Smooth muscle cell (in vitro differentiated cells): ENCODE measurements around the gene TCF25. TPM values are rescaled to one million over a fixed set of nuclear protein-coding genes. Genes with fewer than 3 reads are reported as not detected.

Source experiments
- DNase-seq: peaks from one replicate; lab custom pipeline; 2025; ENCODE audit not compliant: unreplicated experiment; lab: John Stamatoyannopoulos, UW
- H2AFZ ChIP-seq: fragments of 200-600 bp; sonication (generic); 2 replicates; pipeline ENCODE4 v1.6.0; 2016; ENCODE audit warnings: antibody characterized with exemption, low read depth, mild to moderate bottlenecking
- H3F3A ChIP-seq: fragments of 200-600 bp; sonication (generic); 2 replicates; pipeline ENCODE4 v1.6.0; 2017; ENCODE audit warnings: antibody characterized with exemption, low read depth
- H3K27ac ChIP-seq: fragments of 200-600 bp; sonication (generic); 2 replicates; pipeline ENCODE4 v1.5.1; 2016; ENCODE audit warnings: low read depth, mild to moderate bottlenecking
- H3K27me3 ChIP-seq: fragments of 200-600 bp; sonication (generic); 2 replicates; pipeline ENCODE4 v1.6.1; 2016; ENCODE audit warnings: low read depth, mild to moderate bottlenecking
- H3K36me3 ChIP-seq: fragments of 200-600 bp; sonication (generic); 2 replicates; pipeline ENCODE4 v1.5.1; 2016; ENCODE audit warnings: low read depth
- H3K4me1 ChIP-seq: fragments of 200-600 bp; sonication (generic); 2 replicates; pipeline ENCODE4 v1.5.1; 2016; ENCODE audit warnings: low read depth
- H3K4me2 ChIP-seq: fragments of 200-600 bp; sonication (generic); 2 replicates; pipeline ENCODE4 v1.6.0; 2016; ENCODE audit warnings: mild to moderate bottlenecking
- H3K4me3 ChIP-seq: fragments of 200-600 bp; sonication (generic); 2 replicates; pipeline ENCODE4 v1.5.1; 2016; ENCODE audit warnings: mild to moderate bottlenecking
- H3K79me2 ChIP-seq: fragments of 200-600 bp; sonication (generic); 2 replicates; pipeline ENCODE4 v1.6.0; 2016; ENCODE audit warnings: low read depth, mild to moderate bottlenecking
- H3K9ac ChIP-seq: fragments of 200-600 bp; sonication (generic); 2 replicates; pipeline ENCODE4 v1.6.0; 2016; ENCODE audit warnings: low read depth
- H3K9me3 ChIP-seq: fragments of 200-600 bp; sonication (generic); replicated peaks from 2 replicates; pipeline ENCODE4 v1.5.1; 2016; ENCODE audit warnings: low read depth
- H4K20me1 ChIP-seq: fragments of 200-600 bp; sonication (generic); 2 replicates; pipeline ENCODE4 v1.6.0; 2016; ENCODE audit warnings: low read depth
- CTCF ChIP-seq: fragments of 200-600 bp; sonication (generic); IDR thresholded peaks from 2 replicates; pipeline ENCODE4 v1.5.1; 2017; ENCODE audit warnings: borderline replicate concordance, mild to moderate bottlenecking, antibody characterized with exemption; ENCODE audit not compliant: insufficient read depth, poor library complexity, severe bottlenecking
- WGBS: methylation state at CpG from one replicate; pipeline ENCODE4 v1.1.7; 2016; ENCODE audit warnings: low lambda C conversion rate; 5-methylcytosine and 5-hydroxymethylcytosine counted together
- polyA plus RNA-seq: library from polyadenylated mRNA; unstranded; fragments of >200 nt; fragmentation: Nextera tagmentation; extraction: Ambion mirVana; gene quantifications from 2 replicates; pipeline ENCODE4 v1.2.1, GENCODE V29; 2016
- total RNA-seq: library from RNA; depleted of rRNA; stranded (reverse); fragments of >200 nt; gene quantifications from 2 replicates; pipeline ENCODE4 v1.2.3, GENCODE V29; 2014

Gene TCF25
- total and polyA plus RNA-seq, 2 experiments from 2014 or later: 99.8 to 174 TPM

DNA sequence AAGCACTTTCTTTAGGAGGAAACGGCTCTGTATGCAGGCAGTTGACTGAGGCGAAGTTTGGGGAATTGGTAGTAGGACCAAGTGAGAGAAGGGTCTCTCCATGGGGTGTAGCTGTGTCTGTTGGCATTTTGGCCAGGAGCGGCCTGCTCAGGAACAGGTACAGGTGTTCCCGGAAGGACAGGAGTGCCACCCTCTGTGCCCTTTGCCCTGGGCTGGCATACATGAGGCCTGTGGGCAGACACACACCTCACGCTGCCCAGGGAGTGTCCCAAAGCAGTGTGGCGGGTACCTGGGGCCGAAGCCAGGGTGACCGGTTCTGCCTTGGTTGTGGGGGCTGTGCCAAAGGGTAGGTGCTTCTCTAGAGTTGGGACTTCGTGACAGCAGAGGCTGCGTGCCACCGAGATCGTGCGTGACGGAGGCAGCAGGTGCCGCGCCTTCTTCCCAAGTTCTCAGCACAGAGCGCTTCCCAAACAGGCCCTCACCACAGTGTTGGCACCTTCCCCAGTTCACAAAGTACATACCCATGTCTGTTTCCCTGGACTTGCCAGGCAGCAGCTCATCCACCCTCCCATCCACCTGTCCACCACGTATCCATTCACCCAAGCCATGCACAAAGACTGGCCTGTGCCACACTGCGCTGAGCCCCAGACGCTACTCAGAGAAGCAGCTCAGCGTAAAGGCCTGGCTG is 19.9 kb upstream of the TCF25 start:
- no peaks in the 10 kb centered on the region for H3K36me3 ChIP-seq
- no peak for DNase-seq
- no peak overlapping the region for H3K4me3 ChIP-seq
- no peaks in the 10 kb centered on the region for H3K4me1 ChIP-seq
- H3F3A ChIP-seq: no peaks in the 10 kb centered on the region
- no peak overlapping the region for H3K9ac ChIP-seq
- no peaks in the 10 kb centered on the region for H3K27me3 ChIP-seq
- H3K79me2 ChIP-seq: no peaks in the 10 kb centered on the region
- no peaks in the 10 kb centered on the region for H4K20me1 ChIP-seq
- H2AFZ ChIP-seq: no peak overlapping the region
- no peak overlapping the region for H3K27ac ChIP-seq
- no peak for TF ChIP-seq CTCF
- 94% methylated on average over 20 of the region's 21 CpGs for WGBS
- H3K4me2 ChIP-seq: no peak overlapping the region
- H3K9me3 ChIP-seq: no peaks in the 10 kb centered on the region

- no peaks in the 10 kb centered on the region for H3K79me2 ChIP-seq
- H3K27ac ChIP-seq: no peak overlapping the region
- DNase-seq: no peak
- H3K9ac ChIP-seq: no peak overlapping the region
- no peaks in the 10 kb centered on the region for H3K27me3 ChIP-seq
- no peaks in the 10 kb centered on the region for H3F3A ChIP-seq
- no peaks in the 10 kb centered on the region for H4K20me1 ChIP-seq
- no peaks in the 10 kb centered on the region for H3K4me1 ChIP-seq
- H3K36me3 ChIP-seq: no peaks in the 10 kb centered on the region
- no peak overlapping the region for H3K4me3 ChIP-seq
- TF ChIP-seq CTCF: no peak
- 97% methylated on average over 24 of the region's 26 CpGs for WGBS
- no peak overlapping the region for H3K4me2 ChIP-seq
- no peaks in the 10 kb centered on the region for H3K9me3 ChIP-seq
- no peak overlapping the region for H2AFZ ChIP-seq
These were observed 18.0 kb upstream of the TCF25 start for GRCh38 chr16:89855301-89855945.

DNA sequence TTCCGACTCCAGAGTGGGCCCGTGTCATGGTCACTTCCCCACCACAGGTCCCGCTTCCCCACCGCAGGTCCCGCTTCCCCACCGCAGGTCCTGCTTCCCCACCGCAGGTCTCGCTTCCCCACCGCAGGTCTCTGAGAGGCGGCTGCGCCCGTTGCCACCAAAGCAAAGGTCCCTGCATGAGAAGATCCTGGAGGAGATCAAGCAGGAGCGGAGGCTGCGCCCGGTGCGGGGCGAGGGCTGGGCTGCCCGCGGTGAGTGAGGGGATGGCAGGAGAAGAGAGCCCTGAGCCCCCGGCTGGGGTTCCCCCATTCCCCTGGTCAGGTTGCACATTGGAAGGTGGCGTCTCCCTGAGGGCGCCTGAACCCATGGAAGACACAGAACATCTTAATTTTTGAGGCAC is 17.4 kb upstream of the TCF25 start:
- no peak overlapping the region for H3K9ac ChIP-seq
- no peak for DNase-seq
- H3K4me2 ChIP-seq: no peak overlapping the region
- no peaks in the 10 kb centered on the region for H3K36me3 ChIP-seq
- H3K27me3 ChIP-seq: no peaks in the 10 kb centered on the region
- no peak overlapping the region for H3K27ac ChIP-seq
- H3K79me2 ChIP-seq: no peaks in the 10 kb centered on the region
- no peak overlapping the region for H3K4me3 ChIP-seq
- H2AFZ ChIP-seq: no peak overlapping the region
- H3K9me3 ChIP-seq: no peaks in the 10 kb centered on the region
- WGBS: 96% methylated on average over 19 of the region's 22 CpGs
- no peaks in the 10 kb centered on the region for H3K4me1 ChIP-seq
- no peaks in the 10 kb centered on the region for H3F3A ChIP-seq
- no peak for TF ChIP-seq CTCF
- H4K20me1 ChIP-seq: no peaks in the 10 kb centered on the region
